ENCODE measurements around the gene RPLP1. TPM values are rescaled to one million over a fixed set of nuclear protein-coding genes. Genes with fewer than 3 reads are reported as not detected.
A peak's percentile ranks its signal among the peaks of the same experiment; 100 is the strongest.

Gene RPLP1
- total RNA-seq (2022) (2,295 and 2,621 TPM in 2 replicates), Bru-seq, nascent RNA (percentile 100 among the genes with signal in this experiment), BruChase-seq, experiment 1, labeled RNA remaining after a 6-hour chase (percentile 100 among the genes with signal in this experiment), BruChase-seq, experiment 2, labeled RNA remaining after a 2-hour chase (percentile 100 among the genes with signal in this experiment)
- long read RNA-seq, transcript RPLP1-204 (3 exons, 940 nt), result minor isoform, 13 of 2,485 reads
- long read RNA-seq, transcript RPLP1-202 (3 exons, 445 nt), result minor isoform, 7 of 2,485 reads
- long read RNA-seq, transcript RPLP1-201 (4 exons, 1,197 nt), result major isoform, 2,401 of 2,485 reads
- long read RNA-seq, partial matches to known transcripts, result 30 of 2,485 reads
- long read RNA-seq, other reads (novel, unspliced or antisense), result 31 of 2,485 reads

- Mint-ChIP-seq H3K4me3 (ENCODE audit: unreplicated experiment) (peak within 1 kb of the TSS; percentile 95), H3K27me3 (ENCODE audit: insufficient read depth, unreplicated experiment) (no peaks in the 10 kb centered on the region), H3K36me3 (ENCODE audit: insufficient read depth, unreplicated experiment) (peaks cover 64% of the 10 kb centered on the region), H3K4me1 (ENCODE audit: insufficient read depth, unreplicated experiment) (peaks cover 8% of the 10 kb centered on the region), H3K27ac (ENCODE audit: low read depth, unreplicated experiment) (peak within 1 kb of the TSS; percentile 95), H3K9me3 (ENCODE audit: unreplicated experiment) (no peaks in the 10 kb centered on the region)
- DNase-seq (ENCODE audit: unreplicated experiment), result peak; percentile 95
- CTCF ChIA-PET, result interaction anchor here (0.9 to 1.8 kb wide), 4 partner anchors 10 to 812 kb away, joined by 3 to 14 read pairs (median 5); no protein-coding TSS in a partner anchor
- no peak for TF ChIP-seq CTCF (IDR thresholded peaks at IDR 0.05; ENCODE audit: unreplicated experiment)
- intact Hi-C loops (cut with micrococcal nuclease), result loop anchor here (2.0 kb wide), 1 partner anchor 38 kb away; the partner anchor contains the start of gene KIF23
- BruUV-seq (replicated peaks), result no TSS peak
- POLR2A ChIA-PET, result interaction anchor here (0.6 to 5.8 kb wide), 30 partner anchors 9 to 1311 kb away, joined by 3 to 139 read pairs (median 4); partner anchors contain the start of genes ANP32A, GLCE, KIF23 and TLE3
Observed at GRCh38 chr15:69452692-69453521, at the start of gene RPLP1. Gene RPLP1 (plus strand): TSS chr15:69452818. CDS start chr15:69452949, 131 bp downstream.

- Mint-ChIP-seq H3K27me3 (ENCODE audit: insufficient read depth, unreplicated experiment) (no peaks in the 10 kb centered on the region), H3K9me3 (ENCODE audit: unreplicated experiment) (no peaks in the 10 kb centered on the region), H3K4me3 (ENCODE audit: unreplicated experiment) (no peak overlapping the region), H3K27ac (ENCODE audit: low read depth, unreplicated experiment) (no peak overlapping the region), H3K36me3 (ENCODE audit: insufficient read depth, unreplicated experiment) (peaks cover 10% of the 10 kb centered on the region), H3K4me1 (ENCODE audit: insufficient read depth, unreplicated experiment) (peaks cover 10% of the 10 kb centered on the region)
- CTCF ChIA-PET, result interaction anchor here (0.5 to 6.8 kb wide), 8 partner anchors 9 to 1102 kb away, joined by 3 to 54 read pairs (median 3); no protein-coding TSS in a partner anchor
- intact Hi-C loops (cut with micrococcal nuclease), result no loop called here
- no TSS peak for BruUV-seq (replicated peaks)
- no peak for TF ChIP-seq CTCF (IDR thresholded peaks at IDR 0.05; ENCODE audit: unreplicated experiment)
- POLR2A ChIA-PET, result interaction anchor here (0.6 to 1.5 kb wide), 4 partner anchors 9 to 243 kb away, joined by 3 to 4 read pairs (median 3); partner anchors contain the start of gene GLCE
- DNase-seq (ENCODE audit: unreplicated experiment), result peak; percentile 65
Observed at GRCh38 chr15:69403594-69403993, 49.0 kb upstream of the RPLP1 start.

- Mint-ChIP-seq H3K4me1 (ENCODE audit: insufficient read depth, unreplicated experiment) (peaks cover 10% of the 10 kb centered on the region), H3K27me3 (ENCODE audit: insufficient read depth, unreplicated experiment) (no peaks in the 10 kb centered on the region), H3K27ac (ENCODE audit: low read depth, unreplicated experiment) (no peak overlapping the region), H3K9me3 (ENCODE audit: unreplicated experiment) (no peaks in the 10 kb centered on the region), H3K4me3 (ENCODE audit: unreplicated experiment) (no peak overlapping the region), H3K36me3 (ENCODE audit: insufficient read depth, unreplicated experiment) (peaks cover 10% of the 10 kb centered on the region)
- ChIA-PET CTCF (interaction anchor here (0.6 to 6.8 kb wide), 5 partner anchors 11 to 347 kb away, joined by 3 to 54 read pairs (median 3); no protein-coding TSS in a partner anchor), POLR2A (interaction anchor here (1.3 kb wide), 1 partner anchor 48 kb away, joined by 3 read pairs; the partner anchor contains the start of gene RPLP1)
- BruUV-seq (replicated peaks), result no TSS peak
- intact Hi-C loops (cut with micrococcal nuclease), result no loop called here
- TF ChIP-seq CTCF (IDR thresholded peaks at IDR 0.05; ENCODE audit: unreplicated experiment), result no peak
- DNase-seq (ENCODE audit: unreplicated experiment), result no peak
Observed at GRCh38 chr15:69405110-69405509, 47.5 kb upstream of the RPLP1 start.
